ENCODE data around the gene SLC35E1.

The SLC35E1 gene

DNA sequence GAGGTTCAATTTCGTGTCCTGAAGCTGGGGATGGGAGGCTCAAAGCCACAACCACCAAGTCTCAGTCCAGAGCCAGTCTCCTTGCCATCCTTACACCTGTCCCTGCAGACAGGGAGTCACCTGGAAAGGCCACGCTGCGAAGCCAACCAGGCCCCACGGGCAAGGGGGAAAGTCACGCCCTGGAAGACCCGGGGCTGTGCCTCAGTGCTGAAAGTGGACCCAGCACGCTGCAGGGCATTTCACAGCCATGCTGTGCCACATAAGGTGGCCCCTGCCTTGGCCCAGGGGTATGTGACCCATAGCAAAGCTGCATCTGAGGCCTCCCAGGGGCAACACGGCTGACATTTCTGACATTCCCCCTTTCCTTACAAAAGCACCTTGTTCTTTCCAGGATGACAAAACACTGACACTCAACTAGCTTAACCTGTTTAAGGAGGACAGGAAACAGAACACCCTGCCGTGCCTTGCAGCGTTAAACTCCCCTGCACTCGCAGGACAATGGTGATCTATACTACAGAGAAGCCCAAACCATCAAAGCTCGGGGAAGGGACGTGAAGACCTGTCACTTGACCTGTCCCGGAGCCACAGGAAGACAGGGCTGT, 44.8 kb downstream of the SLC35E1 start:
- no peak overlapping the region for H3K4me3 ChIP-seq (IDR thresholded peaks at IDR 0.05; ENCODE audit: insufficient read depth, low read depth, low read length)
- H3K4me1 ChIP-seq (ENCODE audit: low read depth, poor library complexity, severe bottlenecking) = no peaks in the 10 kb centered on the region
- TF ChIP-seq, protein P1, sequence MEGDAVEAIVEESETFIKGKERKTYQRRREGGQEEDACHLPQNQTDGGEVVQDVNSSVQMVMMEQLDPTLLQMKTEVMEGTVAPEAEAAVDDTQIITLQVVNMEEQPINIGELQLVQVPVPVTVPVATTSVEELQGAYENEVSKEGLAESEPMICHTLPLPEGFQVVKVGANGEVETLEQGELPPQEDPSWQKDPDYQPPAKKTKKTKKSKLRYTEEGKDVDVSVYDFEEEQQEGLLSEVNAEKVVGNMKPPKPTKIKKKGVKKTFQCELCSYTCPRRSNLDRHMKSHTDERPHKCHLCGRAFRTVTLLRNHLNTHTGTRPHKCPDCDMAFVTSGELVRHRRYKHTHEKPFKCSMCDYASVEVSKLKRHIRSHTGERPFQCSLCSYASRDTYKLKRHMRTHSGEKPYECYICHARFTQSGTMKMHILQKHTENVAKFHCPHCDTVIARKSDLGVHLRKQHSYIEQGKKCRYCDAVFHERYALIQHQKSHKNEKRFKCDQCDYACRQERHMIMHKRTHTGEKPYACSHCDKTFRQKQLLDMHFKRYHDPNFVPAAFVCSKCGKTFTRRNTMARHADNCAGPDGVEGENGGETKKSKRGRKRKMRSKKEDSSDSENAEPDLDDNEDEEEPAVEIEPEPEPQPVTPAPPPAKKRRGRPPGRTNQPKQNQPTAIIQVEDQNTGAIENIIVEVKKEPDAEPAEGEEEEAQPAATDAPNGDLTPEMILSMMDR (conservative IDR thresholded peaks at IDR 0.05; ENCODE audit: low read depth, low read length) = no peak
- no peaks in the 10 kb centered on the region for H3K79me2 ChIP-seq (ENCODE audit: insufficient read depth, low read depth)
- H3K4me2 ChIP-seq = no peak overlapping the region
- no peak overlapping the region for H3K9ac ChIP-seq
- no peak overlapping the region for H2AFZ ChIP-seq (ENCODE audit: low read depth)
- no peak overlapping the region for H3K27ac ChIP-seq
- no peaks in the 10 kb centered on the region for H4K20me1 ChIP-seq (ENCODE audit: insufficient read depth)
- no peaks in the 10 kb centered on the region for H3K27me3 ChIP-seq (ENCODE audit: insufficient read depth, low read depth)
- H3K36me3 ChIP-seq (ENCODE audit: insufficient read depth) = peaks cover 7% of the 10 kb centered on the region; the same call in 1 of the 2 replicates

DNA sequence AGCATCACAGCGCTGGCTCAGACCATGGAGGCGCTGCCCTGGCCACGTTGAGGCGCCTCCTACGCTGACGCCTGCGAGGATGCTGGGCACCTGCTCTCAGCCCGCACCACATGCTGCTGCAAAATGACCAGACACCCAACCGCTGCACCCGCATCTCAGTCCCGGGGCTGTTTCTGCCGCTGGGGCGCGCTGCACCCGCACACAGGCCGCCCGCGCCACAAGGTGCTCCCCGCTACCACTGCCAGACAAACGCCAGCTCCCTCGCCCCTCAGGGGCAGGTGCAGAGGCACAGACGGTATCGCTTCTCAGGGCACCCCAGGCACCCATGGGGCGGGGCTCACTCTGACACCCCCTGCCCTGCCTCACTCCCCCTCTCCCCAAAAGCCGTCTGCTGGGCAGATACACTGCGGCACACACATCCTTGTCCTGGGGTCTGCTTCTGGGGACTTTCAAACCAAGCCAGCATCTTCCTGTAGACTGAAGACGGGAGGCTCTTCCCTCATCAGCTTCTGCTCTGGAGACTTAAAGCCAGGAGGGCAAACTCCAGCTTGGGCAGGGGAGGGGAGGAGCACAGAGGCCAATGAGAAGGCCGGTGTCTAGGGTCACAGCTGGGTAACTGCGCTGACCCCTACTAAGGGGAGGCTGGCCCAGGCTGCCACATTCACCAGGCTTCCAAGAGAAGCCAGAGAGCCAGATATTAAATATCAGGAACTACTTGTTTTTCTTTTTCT, 46.3 kb downstream of the SLC35E1 start:
- no peak overlapping the region for H3K27ac ChIP-seq
- H3K4me2 ChIP-seq = no peak overlapping the region
- TF ChIP-seq, protein P1 (conservative IDR thresholded peaks at IDR 0.05; ENCODE audit: low read depth, low read length) = no peak
- no peaks in the 10 kb centered on the region for H3K4me1 ChIP-seq (ENCODE audit: low read depth, poor library complexity, severe bottlenecking)
- no peaks in the 10 kb centered on the region for H3K79me2 ChIP-seq (ENCODE audit: insufficient read depth, low read depth)
- no peak overlapping the region for H3K4me3 ChIP-seq (IDR thresholded peaks at IDR 0.05; ENCODE audit: insufficient read depth, low read depth, low read length)
- no peaks in the 10 kb centered on the region for H3K27me3 ChIP-seq (ENCODE audit: insufficient read depth, low read depth)
- no peaks in the 10 kb centered on the region for H4K20me1 ChIP-seq (ENCODE audit: insufficient read depth)
- no peak overlapping the region for H3K9ac ChIP-seq
- H2AFZ ChIP-seq (ENCODE audit: low read depth) = no peak overlapping the region
- H3K36me3 ChIP-seq (ENCODE audit: insufficient read depth) = peaks cover 7% of the 10 kb centered on the region; the same call in 1 of the 2 replicates

- TF ChIP-seq, protein P1 (conservative IDR thresholded peaks at IDR 0.05; ENCODE audit: low read depth, low read length) = no peak
- H3K27ac ChIP-seq = no peak overlapping the region
- H4K20me1 ChIP-seq (ENCODE audit: insufficient read depth) = no peaks in the 10 kb centered on the region
- no peak overlapping the region for H3K4me2 ChIP-seq
- H3K36me3 ChIP-seq (ENCODE audit: insufficient read depth) = peaks cover 7% of the 10 kb centered on the region; the same call in 1 of the 2 replicates
- no peak overlapping the region for H3K9ac ChIP-seq
- H3K4me1 ChIP-seq (ENCODE audit: low read depth, poor library complexity, severe bottlenecking) = no peaks in the 10 kb centered on the region
- H3K27me3 ChIP-seq (ENCODE audit: insufficient read depth, low read depth) = no peaks in the 10 kb centered on the region
- no peaks in the 10 kb centered on the region for H3K79me2 ChIP-seq (ENCODE audit: insufficient read depth, low read depth)
- H2AFZ ChIP-seq (ENCODE audit: low read depth) = no peak overlapping the region
- no peak overlapping the region for H3K4me3 ChIP-seq (IDR thresholded peaks at IDR 0.05; ENCODE audit: insufficient read depth, low read depth, low read length)
These were observed 47.1 kb downstream of the SLC35E1 start for GRCh38 chr19:16524991-16525734.

GRCh38 chr19:16522559-16523377, 49.4 kb downstream of the SLC35E1 start:
- no peaks in the 10 kb centered on the region for H3K4me1 ChIP-seq (ENCODE audit: low read depth, poor library complexity, severe bottlenecking)
- H3K79me2 ChIP-seq (ENCODE audit: insufficient read depth, low read depth) = no peaks in the 10 kb centered on the region
- no peak overlapping the region for H3K27ac ChIP-seq
- no peaks in the 10 kb centered on the region for H4K20me1 ChIP-seq (ENCODE audit: insufficient read depth)
- TF ChIP-seq, protein P1 (conservative IDR thresholded peaks at IDR 0.05; ENCODE audit: low read depth, low read length) = no peak
- no peak overlapping the region for H3K9ac ChIP-seq
- no peak overlapping the region for H3K4me3 ChIP-seq (IDR thresholded peaks at IDR 0.05; ENCODE audit: insufficient read depth, low read depth, low read length)
- no peak overlapping the region for H3K4me2 ChIP-seq
- H3K36me3 ChIP-seq (ENCODE audit: insufficient read depth) = peaks cover 7% of the 10 kb centered on the region; the same call in 1 of the 2 replicates
- no peaks in the 10 kb centered on the region for H3K27me3 ChIP-seq (ENCODE audit: insufficient read depth, low read depth)
- no peak overlapping the region for H2AFZ ChIP-seq (ENCODE audit: low read depth)
